Measurements from ENCODE around the gene GNAI1.

GRCh38 chr7:80197627-80198026, 63.0 kb downstream of the GNAI1 start:
- no peak for TF ChIP-seq CTCF (IDR thresholded peaks at IDR 0.05; ENCODE audit: poor library complexity)
- no peak for TF ChIP-seq EZH2phosphoT487 (IDR thresholded peaks at IDR 0.05; ENCODE audit: low read depth, severe bottlenecking, unreplicated experiment)
- TF ChIP-seq EZH2 (IDR thresholded peaks at IDR 0.05; ENCODE audit: borderline replicate concordance) = no peak

All from hepatocyte (in vitro differentiated cells).